K562 (cell line): ENCODE measurements around the gene AZU1. TPM values are rescaled to one million over a fixed set of nuclear protein-coding genes. Genes with fewer than 3 reads are reported as not detected.

Experiments used
- ARID3B ChIP-seq: fragments of 250-450 bp; sonication (Bioruptor Pico); IDR thresholded peaks from 2 replicates; pipeline ENCODE4 v1.4.0; 2020; ENCODE audit warnings: borderline replicate concordance
- BRD9 ChIP-seq: fragments of 450-650 bp; IDR thresholded peaks from 2 replicates; pipeline ENCODE4 v1.6.1; 2018; ENCODE audit warnings: low read depth; ENCODE audit not compliant: partially characterized antibody
- E2F3 ChIP-seq: fragments of 250-450 bp; sonication (Bioruptor Pico); IDR thresholded peaks from 2 replicates; pipeline ENCODE4 v1.4.0; 2020; ENCODE audit warnings: mild to moderate bottlenecking
- EP300 ChIP-seq: IDR thresholded peaks from 2 replicates; pipeline ENCODE4 v1.6.1; 2012; ENCODE audit warnings: low read length, improper control_type of control experiment
- KDM5B ChIP-seq: fragments of 200-600 bp; sonication (generic); IDR thresholded peaks from 2 replicates; pipeline ENCODE4 v1.6.1; 2012; ENCODE audit warnings: low read depth, mild to moderate bottlenecking, moderate library complexity, low read length, control low read depth, inconsistent platforms; ENCODE audit not compliant: insufficient replicate concordance
- NCOA4 ChIP-seq: fragments of 450-650 bp; IDR thresholded peaks from 2 replicates; pipeline ENCODE4 v1.6.1; 2018; ENCODE audit warnings: mild to moderate bottlenecking; ENCODE audit not compliant: partially characterized antibody
- SIN3A ChIP-seq, 2 experiments: fragments of 150-350 bp in 1 of 2; IDR thresholded peaks; 2 replicates each; pipeline ENCODE4 v1.6.1; 2011 to 2016; ENCODE audit warnings: borderline replicate concordance in 2 of 2, low read depth in 2 of 2, low read length in 2 of 2, mild to moderate bottlenecking in 2 of 2, moderate library complexity in 2 of 2; ENCODE audit not compliant: control insufficient read depth in 1 of 2
- SMAD3 ChIP-seq: fragments of 450-650 bp; formaldehyde crosslinking; conservative IDR thresholded peaks from 2 replicates; pipeline ENCODE4 v1.4.0; 2020; ENCODE audit warnings: mild to moderate bottlenecking
- SREBF1 ChIP-seq: fragments of 150-350 bp; IDR thresholded peaks from 2 replicates; pipeline ENCODE4 v1.6.1; 2014; ENCODE audit warnings: antibody characterized with exemption, low read depth, low read length, borderline replicate concordance
- TEAD1 ChIP-seq, 2 experiments: fragments of 450-650 bp in 1 of 2; sonication (generic) in 1 of 2; formaldehyde crosslinking; IDR thresholded peaks; 2 replicates each; pipeline versions ENCODE4 v1.4.0 to v1.8.0; 2020 to 2022; ENCODE audit warnings: mild to moderate bottlenecking in 2 of 2, missing genetic modification reagents in 1 of 2
- TRIM24 ChIP-seq, 2 experiments: fragments of 450-650 bp; IDR thresholded peaks; 2 replicates each; pipeline ENCODE4 v1.6.1; 2016
- ZNF143 ChIP-seq: sonication (generic); formaldehyde crosslinking; IDR thresholded peaks from 2 replicates; pipeline ENCODE4 v1.9.0; 2022; ENCODE audit warnings: mild to moderate bottlenecking, missing genetic modification reagents
- polyA plus RNA-seq, 8 experiments: library from polyadenylated mRNA; depleted of rRNA in 4 of 8; stranded (reverse) in 5 of 8; unstranded in 3 of 8; fragments of >200 nt; fragmentation: Nextera tagmentation in 2 of 8; fragmentation: Illumina TruSeq in 1 of 8; extraction: Ambion mirVana in 2 of 8; extraction: Trizol in 1 of 8; gene quantifications; 2 replicates each; pipeline versions ENCODE4 v1.2.1 to v1.2.3, GENCODE V29; 2011 to 2014; ENCODE audit warnings: inconsistent platforms in 1 of 8, missing spikeins in 1 of 8
- total RNA-seq, 7 experiments: library from RNA; depleted of rRNA in 6 of 7; stranded (reverse); fragments of >200 nt in 6 of 7; fragmentation: Illumina TruSeq in 2 of 7; extraction: Trizol in 2 of 7; gene quantifications; 2 replicates each; pipeline versions ENCODE4 v1.2.1 to v1.2.3, GENCODE V29; 2011 to 2021; ENCODE audit warnings: low replicate concordance in 1 of 7
- TF ChIP-seq, protein P1 (sequence below): fragments of 450-650 bp; IDR thresholded peaks from 2 replicates; pipeline ENCODE4 v1.6.1; 2014; ENCODE audit warnings: low read depth, mild to moderate bottlenecking, moderate library complexity, borderline replicate concordance
- TF ChIP-seq, protein P2 (sequence below): fragments of 250-450 bp; sonication (Bioruptor Pico); IDR thresholded peaks from 2 replicates; pipeline ENCODE4 v1.6.1; 2021; ENCODE audit warnings: mild to moderate bottlenecking
- TF ChIP-seq, protein P3 (sequence below), 2 experiments: fragments of 450-650 bp; IDR thresholded peaks; 2 replicates each; pipeline ENCODE4 v1.6.1; 2016
- TF ChIP-seq, protein P4 (sequence below): fragments of 200-800 bp; sonication (Bioruptor generic); IDR thresholded peaks from 2 replicates; pipeline ENCODE4 v1.6.1; 2017; ENCODE audit warnings: missing genetic modification characterization, missing compliant biosample characterization
- TF ChIP-seq, protein P5 (sequence below): fragments of 250-450 bp; sonication (Bioruptor Pico); IDR thresholded peaks from 2 replicates; pipeline ENCODE4 v1.5.0; 2021
- TF ChIP-seq, protein P6 (sequence below): fragments of 450-650 bp; IDR thresholded peaks from 2 replicates; pipeline ENCODE4 v1.6.1; 2016

AZU1 gene
- total and polyA plus RNA-seq, 9 of the 15 experiments (the other 6 are each of a cell fraction or from before 2014, with no cell fraction given): 0.29 to 1.9 (median 0.59) TPM; not detected in 3

DNA sequence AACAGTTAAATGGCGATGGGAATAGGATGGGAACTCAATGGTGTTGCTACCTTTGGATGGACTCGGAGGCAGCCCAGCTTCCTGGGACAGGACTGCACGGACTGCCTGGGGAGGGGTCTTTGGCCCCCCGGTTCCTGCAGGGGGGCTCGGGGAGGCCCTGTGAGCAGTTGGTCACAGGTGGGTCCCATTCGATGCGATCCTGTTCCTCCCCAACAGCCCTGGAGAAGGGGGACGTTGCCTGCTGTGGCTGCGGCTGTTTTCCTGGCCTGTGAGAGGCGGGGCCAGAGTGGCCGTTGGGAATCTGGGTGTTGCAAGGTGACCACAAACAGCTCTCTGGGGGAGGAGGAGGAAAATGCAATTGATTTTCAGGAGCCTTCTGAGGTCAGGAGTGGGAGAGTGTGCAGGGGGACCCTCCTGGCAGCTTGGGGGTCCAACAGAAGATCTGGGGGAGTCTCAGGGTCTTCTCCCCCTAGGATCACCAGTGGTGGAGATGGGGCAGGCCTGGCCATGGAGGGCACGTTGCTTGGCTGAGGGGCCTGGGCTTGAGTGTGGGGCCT lies 4.0 kb upstream of the AZU1 start (continued):
- TF ChIP-seq, protein P1, sequence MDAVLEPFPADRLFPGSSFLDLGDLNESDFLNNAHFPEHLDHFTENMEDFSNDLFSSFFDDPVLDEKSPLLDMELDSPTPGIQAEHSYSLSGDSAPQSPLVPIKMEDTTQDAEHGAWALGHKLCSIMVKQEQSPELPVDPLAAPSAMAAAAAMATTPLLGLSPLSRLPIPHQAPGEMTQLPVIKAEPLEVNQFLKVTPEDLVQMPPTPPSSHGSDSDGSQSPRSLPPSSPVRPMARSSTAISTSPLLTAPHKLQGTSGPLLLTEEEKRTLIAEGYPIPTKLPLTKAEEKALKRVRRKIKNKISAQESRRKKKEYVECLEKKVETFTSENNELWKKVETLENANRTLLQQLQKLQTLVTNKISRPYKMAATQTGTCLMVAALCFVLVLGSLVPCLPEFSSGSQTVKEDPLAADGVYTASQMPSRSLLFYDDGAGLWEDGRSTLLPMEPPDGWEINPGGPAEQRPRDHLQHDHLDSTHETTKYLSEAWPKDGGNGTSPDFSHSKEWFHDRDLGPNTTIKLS: 0 out of 2 replicates have a peak, but pooled peaks have one; percentile 25
- TF ChIP-seq, protein P2, sequence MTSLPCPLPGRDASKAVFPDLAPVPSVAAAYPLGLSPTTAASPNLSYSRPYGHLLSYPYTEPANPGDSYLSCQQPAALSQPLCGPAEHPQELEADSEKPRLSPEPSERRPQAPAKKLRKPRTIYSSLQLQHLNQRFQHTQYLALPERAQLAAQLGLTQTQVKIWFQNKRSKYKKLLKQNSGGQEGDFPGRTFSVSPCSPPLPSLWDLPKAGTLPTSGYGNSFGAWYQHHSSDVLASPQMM: no peak
- TF ChIP-seq SIN3A (IDR thresholded peaks at IDR 0.05; ENCODE audit: borderline replicate concordance in 2 of 2, control insufficient read depth in 1 of 2, low read depth in 2 of 2, low read length in 2 of 2) (0 out of 4 replicates have a peak, but pooled peaks of 1 of the 2 experiments have one; percentile 47), NCOA4 (no peak), E2F3 (0 out of 2 replicates have a peak, but pooled peaks have one; percentile 36), SREBF1 (peak; percentile 7; the same call in 1 of the 2 replicates), KDM5B (peak; percentile 46), SMAD3 (0 out of 2 replicates have a peak, but pooled peaks have one; percentile 2), TEAD1 (CRISPR knock-in tag; IDR thresholded peaks at IDR 0.05) (peak; percentile 59 to 62; a peak in 2 of 4 replicates), TRIM24 (IDR thresholded peaks at IDR 0.05) (peak in 1 of 2 experiments; percentile 50; a peak in 1 of 4 replicates), ARID3B (CRISPR knock-in tag) (0 out of 2 replicates have a peak, but pooled peaks have one; percentile 5), BRD9 (peak; percentile 86), ZNF143 (CRISPR knock-in tag) (0 out of 2 replicates have a peak, but pooled peaks have one; percentile 16), EP300 (peak; percentile 98)
- TF ChIP-seq, protein P3, sequence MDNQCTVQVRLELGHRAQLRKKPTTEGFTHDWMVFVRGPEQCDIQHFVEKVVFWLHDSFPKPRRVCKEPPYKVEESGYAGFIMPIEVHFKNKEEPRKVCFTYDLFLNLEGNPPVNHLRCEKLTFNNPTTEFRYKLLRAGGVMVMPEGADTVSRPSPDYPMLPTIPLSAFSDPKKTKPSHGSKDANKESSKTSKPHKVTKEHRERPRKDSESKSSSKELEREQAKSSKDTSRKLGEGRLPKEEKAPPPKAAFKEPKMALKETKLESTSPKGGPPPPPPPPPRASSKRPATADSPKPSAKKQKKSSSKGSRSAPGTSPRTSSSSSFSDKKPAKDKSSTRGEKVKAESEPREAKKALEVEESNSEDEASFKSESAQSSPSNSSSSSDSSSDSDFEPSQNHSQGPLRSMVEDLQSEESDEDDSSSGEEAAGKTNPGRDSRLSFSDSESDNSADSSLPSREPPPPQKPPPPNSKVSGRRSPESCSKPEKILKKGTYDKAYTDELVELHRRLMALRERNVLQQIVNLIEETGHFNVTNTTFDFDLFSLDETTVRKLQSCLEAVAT (IDR thresholded peaks at IDR 0.05): peak in 1 of 2 experiments; percentile 75; a peak in 2 of 4 replicates
- TF ChIP-seq, protein P4, sequence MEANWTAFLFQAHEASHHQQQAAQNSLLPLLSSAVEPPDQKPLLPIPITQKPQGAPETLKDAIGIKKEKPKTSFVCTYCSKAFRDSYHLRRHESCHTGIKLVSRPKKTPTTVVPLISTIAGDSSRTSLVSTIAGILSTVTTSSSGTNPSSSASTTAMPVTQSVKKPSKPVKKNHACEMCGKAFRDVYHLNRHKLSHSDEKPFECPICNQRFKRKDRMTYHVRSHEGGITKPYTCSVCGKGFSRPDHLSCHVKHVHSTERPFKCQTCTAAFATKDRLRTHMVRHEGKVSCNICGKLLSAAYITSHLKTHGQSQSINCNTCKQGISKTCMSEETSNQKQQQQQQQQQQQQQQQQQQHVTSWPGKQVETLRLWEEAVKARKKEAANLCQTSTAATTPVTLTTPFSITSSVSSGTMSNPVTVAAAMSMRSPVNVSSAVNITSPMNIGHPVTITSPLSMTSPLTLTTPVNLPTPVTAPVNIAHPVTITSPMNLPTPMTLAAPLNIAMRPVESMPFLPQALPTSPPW (CRISPR knock-in tag): peak; percentile 87
- TF ChIP-seq, protein P5, sequence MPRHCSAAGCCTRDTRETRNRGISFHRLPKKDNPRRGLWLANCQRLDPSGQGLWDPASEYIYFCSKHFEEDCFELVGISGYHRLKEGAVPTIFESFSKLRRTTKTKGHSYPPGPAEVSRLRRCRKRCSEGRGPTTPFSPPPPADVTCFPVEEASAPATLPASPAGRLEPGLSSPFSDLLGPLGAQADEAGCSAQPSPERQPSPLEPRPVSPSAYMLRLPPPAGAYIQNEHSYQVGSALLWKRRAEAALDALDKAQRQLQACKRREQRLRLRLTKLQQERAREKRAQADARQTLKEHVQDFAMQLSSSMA (CRISPR knock-in tag): no peak
- TF ChIP-seq, protein P6, sequence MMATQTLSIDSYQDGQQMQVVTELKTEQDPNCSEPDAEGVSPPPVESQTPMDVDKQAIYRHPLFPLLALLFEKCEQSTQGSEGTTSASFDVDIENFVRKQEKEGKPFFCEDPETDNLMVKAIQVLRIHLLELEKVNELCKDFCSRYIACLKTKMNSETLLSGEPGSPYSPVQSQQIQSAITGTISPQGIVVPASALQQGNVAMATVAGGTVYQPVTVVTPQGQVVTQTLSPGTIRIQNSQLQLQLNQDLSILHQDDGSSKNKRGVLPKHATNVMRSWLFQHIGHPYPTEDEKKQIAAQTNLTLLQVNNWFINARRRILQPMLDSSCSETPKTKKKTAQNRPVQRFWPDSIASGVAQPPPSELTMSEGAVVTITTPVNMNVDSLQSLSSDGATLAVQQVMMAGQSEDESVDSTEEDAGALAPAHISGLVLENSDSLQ: 0 out of 2 replicates have a peak, but pooled peaks have one; percentile 6
